GM20000 (cell line): ENCODE measurements around the gene DLG2.
A peak's percentile ranks its signal among the peaks of the same experiment; 100 is the strongest.

ENCODE experiments used
- DNase-seq: peaks from one replicate; pipeline ENCODE4 v3.0.0; 2012; ENCODE audit warnings: low spot score
- CTCF ChIP-seq: IDR thresholded peaks from 2 replicates; pipeline ENCODE4 v1.5.1; 2012; ENCODE audit warnings: mild to moderate bottlenecking, control low read depth; ENCODE audit errors: extremely low read depth, missing control alignments

DLG2 gene

GRCh38 chr11:84292955-84293354, 1334.2 kb downstream of the DLG2 start:
- no peak for TF ChIP-seq CTCF
- no peak for DNase-seq

GRCh38 chr11:84292006-84292405, 1335.1 kb downstream of the DLG2 start:
- no peak for DNase-seq
- no peak for TF ChIP-seq CTCF

- no peak for TF ChIP-seq CTCF
- no peak for DNase-seq
Observed at GRCh38 chr11:84290647-84291046, 1336.5 kb downstream of the DLG2 start.

GRCh38 chr11:84289381-84289906, 1337.7 kb downstream of the DLG2 start:
- DNase-seq, result peak; percentile 60
- TF ChIP-seq CTCF, result no peak

- no peak for TF ChIP-seq CTCF
Observed at GRCh38 chr11:84273541-84273940, 1353.6 kb downstream of the DLG2 start.

GRCh38 chr11:84270466-84270865, 1356.7 kb downstream of the DLG2 start:
- no peak for DNase-seq
- no peak for TF ChIP-seq CTCF

More at GRCh38 chr11:84273541-84273940, 1353.6 kb downstream of the DLG2 start:
- no peak for DNase-seq

- TF ChIP-seq CTCF, result no peak
- DNase-seq, result no peak
Observed at GRCh38 chr11:84264066-84264465, 1363.1 kb downstream of the DLG2 start.
